ENCODE data around the gene DSCAM. TPM values are rescaled to one million over a fixed set of nuclear protein-coding genes. Genes with fewer than 3 reads are reported as not detected.

DSCAM gene
- total RNA-seq, 1 donor: not detected

DNA sequence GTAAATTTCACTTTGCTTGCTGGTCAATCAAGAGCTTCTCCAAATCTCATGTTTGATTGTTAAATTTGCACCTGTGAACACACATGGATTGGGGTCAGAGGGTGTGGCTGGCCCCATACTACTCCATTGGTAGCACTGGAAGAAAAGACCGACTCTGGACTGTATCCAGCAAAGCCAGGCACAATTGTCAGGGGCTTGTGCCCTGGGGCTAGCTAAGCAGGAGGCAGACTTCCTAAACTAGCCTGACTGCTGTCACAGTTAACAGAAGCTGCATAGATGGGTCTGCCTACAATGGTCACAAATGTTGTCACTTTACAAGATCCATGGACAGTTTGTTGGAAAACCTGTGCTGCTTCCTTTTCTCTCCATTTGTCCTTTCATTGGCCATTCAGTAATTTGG lies 421.0 kb downstream of the DSCAM start:
- no peak for DNase-seq (ENCODE audit: low read depth)
- TF ChIP-seq, protein P1, sequence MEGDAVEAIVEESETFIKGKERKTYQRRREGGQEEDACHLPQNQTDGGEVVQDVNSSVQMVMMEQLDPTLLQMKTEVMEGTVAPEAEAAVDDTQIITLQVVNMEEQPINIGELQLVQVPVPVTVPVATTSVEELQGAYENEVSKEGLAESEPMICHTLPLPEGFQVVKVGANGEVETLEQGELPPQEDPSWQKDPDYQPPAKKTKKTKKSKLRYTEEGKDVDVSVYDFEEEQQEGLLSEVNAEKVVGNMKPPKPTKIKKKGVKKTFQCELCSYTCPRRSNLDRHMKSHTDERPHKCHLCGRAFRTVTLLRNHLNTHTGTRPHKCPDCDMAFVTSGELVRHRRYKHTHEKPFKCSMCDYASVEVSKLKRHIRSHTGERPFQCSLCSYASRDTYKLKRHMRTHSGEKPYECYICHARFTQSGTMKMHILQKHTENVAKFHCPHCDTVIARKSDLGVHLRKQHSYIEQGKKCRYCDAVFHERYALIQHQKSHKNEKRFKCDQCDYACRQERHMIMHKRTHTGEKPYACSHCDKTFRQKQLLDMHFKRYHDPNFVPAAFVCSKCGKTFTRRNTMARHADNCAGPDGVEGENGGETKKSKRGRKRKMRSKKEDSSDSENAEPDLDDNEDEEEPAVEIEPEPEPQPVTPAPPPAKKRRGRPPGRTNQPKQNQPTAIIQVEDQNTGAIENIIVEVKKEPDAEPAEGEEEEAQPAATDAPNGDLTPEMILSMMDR (IDR thresholded peaks at IDR 0.05; ENCODE audit: insufficient read depth, low read length): no peak
- H3K4me3 ChIP-seq (ENCODE audit: low read depth, low read length): no peak overlapping the region

DNA sequence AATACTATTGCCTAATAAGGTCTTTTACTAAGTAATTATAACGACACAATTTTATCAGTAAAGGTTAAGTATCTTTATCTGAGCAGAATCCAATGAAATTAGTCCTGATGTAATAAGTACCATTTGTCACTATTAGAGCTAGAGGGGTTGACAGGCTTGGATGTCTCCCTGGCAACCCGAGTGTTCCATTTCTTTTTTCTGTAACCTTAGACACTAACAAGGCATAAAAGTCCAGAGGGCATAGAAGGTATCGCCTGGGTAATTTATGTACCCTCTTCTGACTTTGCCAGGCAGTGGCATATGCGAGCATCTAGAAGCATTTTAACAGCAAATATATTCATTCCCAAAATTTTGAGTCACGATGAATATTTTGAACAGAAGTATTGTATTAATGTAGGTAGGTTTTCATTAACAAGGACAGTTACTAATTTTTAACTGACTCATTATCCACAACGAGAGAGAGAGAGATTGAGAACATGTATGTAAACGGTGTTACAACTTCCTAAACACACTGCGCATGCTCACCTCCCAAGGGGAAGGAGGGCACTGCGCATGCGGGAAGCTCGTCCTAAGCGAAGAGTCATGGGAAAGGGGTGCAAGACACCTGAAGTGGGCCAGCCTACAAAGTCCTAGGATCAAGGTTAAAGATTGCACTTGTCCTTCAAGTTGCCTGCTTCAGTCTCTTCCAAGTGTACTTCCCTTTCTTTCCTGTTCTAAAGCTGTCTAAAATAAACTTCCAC lies 423.9 kb downstream of the DSCAM start:
- no peak overlapping the region for H3K4me3 ChIP-seq (ENCODE audit: low read depth, low read length)
- TF ChIP-seq, protein P1 (IDR thresholded peaks at IDR 0.05; ENCODE audit: insufficient read depth, low read length): no peak
- DNase-seq (ENCODE audit: low read depth): no peak

DNA sequence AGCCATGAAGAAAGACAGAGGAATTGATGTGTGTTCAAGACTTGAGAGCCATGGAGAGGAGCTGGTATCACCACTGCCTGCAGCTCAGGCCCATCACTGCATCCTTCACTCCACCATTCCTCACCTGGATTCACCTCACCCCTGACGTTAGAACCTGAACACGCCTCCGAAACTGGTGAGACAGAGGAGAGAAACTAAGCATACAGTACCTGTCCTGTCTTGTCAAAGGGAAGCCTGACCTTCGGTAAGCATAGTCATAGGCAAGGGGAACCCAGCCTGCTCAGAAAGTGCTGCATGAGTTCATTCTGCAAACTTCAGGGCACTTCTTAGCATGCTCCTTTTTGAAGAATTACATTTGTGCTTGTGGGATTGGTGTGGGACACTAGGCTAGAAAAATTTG lies 425.8 kb downstream of the DSCAM start:
- TF ChIP-seq, protein P1 (IDR thresholded peaks at IDR 0.05; ENCODE audit: insufficient read depth, low read length): no peak
- no peak for DNase-seq (ENCODE audit: low read depth)
- no peak overlapping the region for H3K4me3 ChIP-seq (ENCODE audit: low read depth, low read length)

DNA sequence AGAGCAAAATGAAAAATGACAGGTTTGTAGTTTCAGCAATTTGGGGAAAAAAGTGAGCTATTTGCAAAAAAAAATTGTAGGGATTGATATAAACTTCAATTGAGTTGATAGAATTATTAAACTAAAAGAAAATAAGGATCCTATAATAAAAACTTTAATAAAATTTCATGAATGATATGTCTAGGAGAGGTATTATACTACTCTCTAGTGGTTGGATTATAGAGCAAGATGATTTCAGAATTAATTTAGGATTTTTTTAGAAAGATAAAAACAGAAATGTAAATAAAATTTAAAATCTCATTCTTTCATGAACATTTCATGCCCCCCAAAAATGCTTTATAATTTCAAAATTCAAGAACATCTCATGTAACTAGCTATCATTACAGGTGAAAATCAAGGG lies 430.4 kb downstream of the DSCAM start:
- no peak for DNase-seq (ENCODE audit: low read depth)
- H3K4me3 ChIP-seq (ENCODE audit: low read depth, low read length): no peak overlapping the region
- TF ChIP-seq, protein P1 (IDR thresholded peaks at IDR 0.05; ENCODE audit: insufficient read depth, low read length): no peak

DNA sequence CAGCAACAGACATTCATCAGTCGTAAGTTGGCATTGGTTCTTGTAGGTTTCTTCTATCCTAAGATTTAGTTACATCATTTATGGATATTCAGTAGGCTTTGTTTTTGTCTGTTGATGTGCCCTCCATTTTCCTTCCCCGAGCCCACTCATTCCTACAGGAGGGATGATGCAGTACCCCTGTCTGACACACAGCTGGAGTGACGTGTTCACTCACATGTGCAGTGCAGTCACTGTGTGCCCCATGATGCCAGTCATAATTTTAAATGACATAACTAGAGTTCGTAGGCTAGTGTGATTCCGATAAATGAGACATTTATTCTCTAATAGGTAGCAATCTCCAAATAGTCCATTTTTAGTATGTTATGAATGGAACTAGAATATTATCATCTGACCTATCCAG lies 438.4 kb downstream of the DSCAM start:
- TF ChIP-seq, protein P1 (IDR thresholded peaks at IDR 0.05; ENCODE audit: insufficient read depth, low read length): no peak
- no peak for DNase-seq (ENCODE audit: low read depth)
- H3K4me3 ChIP-seq (ENCODE audit: low read depth, low read length): no peak overlapping the region

DNA sequence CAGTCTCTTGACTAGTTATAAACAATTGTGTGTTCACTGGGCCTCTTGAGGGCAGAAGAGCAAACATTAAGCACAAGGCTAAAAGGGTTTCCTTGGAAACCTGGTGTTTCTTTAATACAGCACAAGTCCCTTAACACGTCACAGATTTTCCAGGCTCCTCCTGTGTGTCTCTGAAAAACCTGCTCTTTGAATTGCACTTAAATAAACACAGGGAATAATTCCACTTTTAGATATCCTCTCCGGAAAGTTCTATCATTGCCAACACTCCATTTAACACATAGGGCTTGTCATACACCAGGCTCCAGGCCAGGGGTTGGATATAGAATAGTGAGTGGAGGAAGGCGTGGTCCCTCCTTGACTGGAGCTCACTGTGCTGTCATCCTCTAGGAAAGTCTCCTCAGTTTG lies 442.6 kb downstream of the DSCAM start:
- DNase-seq (ENCODE audit: low read depth): no peak
- TF ChIP-seq, protein P1 (IDR thresholded peaks at IDR 0.05; ENCODE audit: insufficient read depth, low read length): no peak

More for the DNA sequence above, 442.6 kb downstream of the DSCAM start:
- H3K4me3 ChIP-seq (ENCODE audit: low read depth, low read length): no peak overlapping the region
